Neural crest cell (in vitro differentiated cells): ENCODE measurements around the gene LRRC1. TPM values are rescaled to one million over a fixed set of nuclear protein-coding genes. Genes with fewer than 3 reads are reported as not detected.

Source experiments
- DNase-seq: peaks from one replicate; pipeline ENCODE4 v3.0.0; 2021; ENCODE audit warnings: low read depth, mixed read lengths, low spot score
- H3K27ac Mint-ChIP-seq: one replicate; pipeline ENCODE4 v1.8.0; 2021; ENCODE audit warnings: mild to moderate bottlenecking, mixed read lengths; ENCODE audit not compliant: unreplicated experiment
- H3K27me3 Mint-ChIP-seq: 2 replicates; pipeline ENCODE4 v1.8.0; 2021; ENCODE audit warnings: low read depth, mild to moderate bottlenecking, mixed read lengths
- H3K36me3 Mint-ChIP-seq: 2 replicates; pipeline ENCODE4 v1.8.0; 2021; ENCODE audit warnings: low read depth, mild to moderate bottlenecking, mixed read lengths
- H3K4me1 Mint-ChIP-seq: 2 replicates; pipeline ENCODE4 v1.8.0; 2021; ENCODE audit warnings: mixed read lengths
- H3K4me3 Mint-ChIP-seq: one replicate; pipeline ENCODE4 v1.8.0; 2021; ENCODE audit warnings: mild to moderate bottlenecking, mixed read lengths
- H3K9me3 Mint-ChIP-seq: 2 replicates; pipeline ENCODE4 v1.8.0; 2021; ENCODE audit warnings: mixed read lengths
- total RNA-seq: library from RNA; stranded (reverse); gene quantifications from 2 replicates; pipeline ENCODE4 v1.2.1, GENCODE V29; 2021
- TF ChIP-seq, protein P1 (sequence below): fragments of 200-600 bp; sonication (generic); conservative IDR thresholded peaks from 2 replicates; pipeline ENCODE4 v1.5.0; 2021; ENCODE audit warnings: antibody characterized with exemption, mild to moderate bottlenecking

The LRRC1 gene
- total RNA-seq, 1 donor from 2014 or later = 6.6 TPM

GRCh38 chr6:53752856-53753255 is 41.9 kb upstream of the LRRC1 start:
- Mint-ChIP-seq H3K27me3 (no peaks in the 10 kb centered on the region), H3K9me3 (no peaks in the 10 kb centered on the region), H3K27ac (no peak overlapping the region), H3K36me3 (no peaks in the 10 kb centered on the region), H3K4me1 (no peaks in the 10 kb centered on the region), H3K4me3 (no peak overlapping the region)
- no peak for DNase-seq
- TF ChIP-seq, protein P1, sequence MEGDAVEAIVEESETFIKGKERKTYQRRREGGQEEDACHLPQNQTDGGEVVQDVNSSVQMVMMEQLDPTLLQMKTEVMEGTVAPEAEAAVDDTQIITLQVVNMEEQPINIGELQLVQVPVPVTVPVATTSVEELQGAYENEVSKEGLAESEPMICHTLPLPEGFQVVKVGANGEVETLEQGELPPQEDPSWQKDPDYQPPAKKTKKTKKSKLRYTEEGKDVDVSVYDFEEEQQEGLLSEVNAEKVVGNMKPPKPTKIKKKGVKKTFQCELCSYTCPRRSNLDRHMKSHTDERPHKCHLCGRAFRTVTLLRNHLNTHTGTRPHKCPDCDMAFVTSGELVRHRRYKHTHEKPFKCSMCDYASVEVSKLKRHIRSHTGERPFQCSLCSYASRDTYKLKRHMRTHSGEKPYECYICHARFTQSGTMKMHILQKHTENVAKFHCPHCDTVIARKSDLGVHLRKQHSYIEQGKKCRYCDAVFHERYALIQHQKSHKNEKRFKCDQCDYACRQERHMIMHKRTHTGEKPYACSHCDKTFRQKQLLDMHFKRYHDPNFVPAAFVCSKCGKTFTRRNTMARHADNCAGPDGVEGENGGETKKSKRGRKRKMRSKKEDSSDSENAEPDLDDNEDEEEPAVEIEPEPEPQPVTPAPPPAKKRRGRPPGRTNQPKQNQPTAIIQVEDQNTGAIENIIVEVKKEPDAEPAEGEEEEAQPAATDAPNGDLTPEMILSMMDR = no peak

DNA sequence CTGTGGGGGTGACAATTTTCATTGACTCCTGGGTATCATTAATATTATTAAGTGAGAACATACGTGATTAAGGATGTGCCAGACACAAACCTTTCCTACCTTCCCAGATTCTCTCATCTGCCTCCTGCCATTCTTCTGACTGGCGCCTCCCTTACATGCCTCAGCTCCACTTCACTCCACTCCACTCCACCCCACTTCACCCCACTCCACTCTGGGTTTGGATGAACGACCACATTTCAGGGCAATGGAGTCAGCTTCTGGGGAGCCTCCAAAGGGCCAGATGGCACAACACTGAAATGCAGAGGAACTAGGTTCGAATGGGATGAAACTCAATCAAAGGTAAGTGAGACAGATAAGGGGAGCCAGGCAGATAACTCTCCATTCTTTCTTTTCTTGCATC is 40.5 kb upstream of the LRRC1 start:
- Mint-ChIP-seq H3K36me3 (no peaks in the 10 kb centered on the region), H3K27ac (no peak overlapping the region), H3K9me3 (no peaks in the 10 kb centered on the region), H3K27me3 (no peaks in the 10 kb centered on the region), H3K4me1 (no peaks in the 10 kb centered on the region), H3K4me3 (no peak overlapping the region)
- DNase-seq = no peak
- TF ChIP-seq, protein P1 = no peak

- no peaks in the 10 kb centered on the region for H3K27me3 Mint-ChIP-seq
- H3K4me3 Mint-ChIP-seq = no peak overlapping the region
- TF ChIP-seq, protein P1 = no peak
- no peak for DNase-seq
- H3K36me3 Mint-ChIP-seq = no peaks in the 10 kb centered on the region
- no peak overlapping the region for H3K27ac Mint-ChIP-seq
- no peaks in the 10 kb centered on the region for H3K4me1 Mint-ChIP-seq
- H3K9me3 Mint-ChIP-seq = no peaks in the 10 kb centered on the region
Observed at GRCh38 chr6:53756396-53756795, 38.4 kb upstream of the LRRC1 start.

GRCh38 chr6:53758496-53758895 is 36.3 kb upstream of the LRRC1 start:
- Mint-ChIP-seq H3K4me3 (no peak overlapping the region), H3K4me1 (no peaks in the 10 kb centered on the region)
- TF ChIP-seq, protein P1 = no peak

GRCh38 chr6:53761036-53761435 is 33.8 kb upstream of the LRRC1 start:
- peaks cover 6% of the 10 kb centered on the region for H3K9me3 Mint-ChIP-seq
- H3K36me3 Mint-ChIP-seq = peaks cover 3% of the 10 kb centered on the region
- H3K4me1 Mint-ChIP-seq = no peaks in the 10 kb centered on the region
- H3K27ac Mint-ChIP-seq = no peak overlapping the region
- no peaks in the 10 kb centered on the region for H3K27me3 Mint-ChIP-seq
- H3K4me3 Mint-ChIP-seq = no peak overlapping the region
- no peak for DNase-seq
- TF ChIP-seq, protein P1 = no peak

More at GRCh38 chr6:53758496-53758895, 36.3 kb upstream of the LRRC1 start:
- no peaks in the 10 kb centered on the region for H3K27me3 Mint-ChIP-seq
- H3K27ac Mint-ChIP-seq = no peak overlapping the region
- no peaks in the 10 kb centered on the region for H3K9me3 Mint-ChIP-seq
- no peaks in the 10 kb centered on the region for H3K36me3 Mint-ChIP-seq
- DNase-seq = no peak

- H3K27me3 Mint-ChIP-seq = no peaks in the 10 kb centered on the region
- peaks cover 3% of the 10 kb centered on the region for H3K36me3 Mint-ChIP-seq
- TF ChIP-seq, protein P1 = no peak
- H3K4me1 Mint-ChIP-seq = no peaks in the 10 kb centered on the region
- no peak for DNase-seq
- H3K27ac Mint-ChIP-seq = no peak overlapping the region
- H3K4me3 Mint-ChIP-seq = no peak overlapping the region
- H3K9me3 Mint-ChIP-seq = peaks cover 8% of the 10 kb centered on the region
Observed at GRCh38 chr6:53765270-53765669, 29.5 kb upstream of the LRRC1 start.
